ENCODE data around the gene RNU1-3. TPM values are rescaled to one million over a fixed set of nuclear protein-coding genes. Genes with fewer than 3 reads are reported as not detected.
"Not testable (repeated sequence)": the region's sequence is repeated elsewhere in the genome, so short reads cannot be mapped to it uniquely, and the experiment has no call there.

Gene RNU1-3
- total and polyA plus RNA-seq, 2 of the 13 experiments (the other 11 are each of a cell fraction or from before 2014, with no cell fraction given), result under 0.01 to 11,018 TPM

- TF ChIP-seq ZFP91 (CRISPR knock-in tag; IDR thresholded peaks at IDR 0.05; ENCODE audit: borderline replicate concordance), result 0 out of 2 replicates have a peak, but pooled peaks have one; percentile 6
- 0 out of 2 replicates have a peak, but pooled peaks have one; percentile 9 for TF ChIP-seq HMG20B (CRISPR knock-in tag; conservative IDR thresholded peaks at IDR 0.05)
- 0 out of 2 replicates have a peak, but pooled peaks have one; percentile 48 for TF ChIP-seq MXD3 (CRISPR knock-in tag; IDR thresholded peaks at IDR 0.05)
- TF ChIP-seq AHR (CRISPR knock-in tag; IDR thresholded peaks at IDR 0.05), result 0 out of 2 replicates have a peak, but pooled peaks have one; percentile 14
These were observed 24.5 kb downstream of the RNU1-3 start (continued) for GRCh38 chr1:16642025-16642966.

GRCh38 chr1:16641159-16641975 is 25.4 kb downstream of the RNU1-3 start:
- POLR2A ChIA-PET; ATAC-seq; DNase-seq (ENCODE audit: low spot score); H3K9me3 ChIP-seq (ENCODE audit: low read length); BruUV-seq (replicated peaks); CTCF ChIA-PET (ENCODE audit: low intra/inter-chr PET ratio, low total read pairs); FAIRE-seq; H3K4me3 ChIP-seq (replicated peaks in 1 of 3; ENCODE audit: insufficient read depth in 1 of 3, low read depth in 2 of 3, low read length in 3 of 3); intact Hi-C loops (cut with micrococcal nuclease; ENCODE audit: unreplicated experiment); H2AFZ ChIP-seq (ENCODE audit: low read length); in situ Hi-C loops (cut with HindIII; ENCODE audit: extremely low pct_ligation_motif_present, low pct_unique_long_range_greater_than_20kb); H3K9ac ChIP-seq (ENCODE audit: insufficient read depth, low read depth, low read length); H3K27me3 ChIP-seq (ENCODE audit: control insufficient read depth in 1 of 2, insufficient read depth in 2 of 2, low read length in 2 of 2); H3K27ac ChIP-seq (ENCODE audit: extremely low read length, insufficient read depth, low read length); TF ChIP-seq LCORL (CRISPR knock-in tag; IDR thresholded peaks at IDR 0.05): not testable (repeated sequence)
- H4K20me1 ChIP-seq (ENCODE audit: insufficient read depth, low read length), result peaks cover 49% of the 10 kb centered on the region
- H3K4me1 ChIP-seq (ENCODE audit: insufficient read depth, low read length), result peaks cover 55% of the 10 kb centered on the region
- WGBS (ENCODE audit: low lambda C conversion rate), result 94% methylated on average over 8 of the region's 8 CpGs
- H3K79me2 ChIP-seq (ENCODE audit: insufficient read depth, low read length), result peaks cover 94% of the 10 kb centered on the region
- H3K36me3 ChIP-seq (replicated peaks in 1 of 2; ENCODE audit: control insufficient read depth in 1 of 2, insufficient read depth in 2 of 2, low read length in 2 of 2), result peaks cover 9 to 43% of the 10 kb centered on the region in 2 experiments; a peak in 4 of 5 replicates
- peak; percentile 42; the same call in 1 of the 2 replicates for TF ChIP-seq RBFOX2 (IDR thresholded peaks at IDR 0.05; ENCODE audit: low read depth, low read length)
- TF ChIP-seq LCORL (IDR thresholded peaks at IDR 0.05), result 0 out of 2 replicates have a peak, but pooled peaks have one; percentile 16
- 0 out of 2 replicates have a peak, but pooled peaks have one; percentile 6 for TF ChIP-seq BATF2 (CRISPR knock-in tag; IDR thresholded peaks at IDR 0.05)
- H3K4me2 ChIP-seq (ENCODE audit: low read depth, low read length), result peak overlapping the region; percentile 96; the same call in 1 of the 2 replicates

All from HepG2 (cell line).